Parathyroid adenoma (tissue), 2 donors: Measurements from ENCODE around the gene RABL2A.
"Not testable (repeated sequence)": the region's sequence is repeated elsewhere in the genome, so short reads cannot be mapped to it uniquely, and the experiment has no call there.

ENCODE experiments used
- H2AFZ ChIP-seq: fragments of 300-600 bp; sonication (generic); one replicate; pipeline ENCODE4 v1.7.0; 2017; ENCODE audit warnings: antibody characterized with exemption, mild to moderate bottlenecking
- H3K27ac ChIP-seq: fragments of 300-600 bp; sonication (generic); one replicate; pipeline ENCODE4 v1.7.0; 2017
- H3K27me3 ChIP-seq: fragments of 300-600 bp; sonication (generic); one replicate; pipeline ENCODE4 v1.7.0; 2017; ENCODE audit warnings: low read length; ENCODE audit not compliant: control insufficient read depth, insufficient read depth
- H3K36me3 ChIP-seq: fragments of 300-600 bp; sonication (generic); one replicate; pipeline ENCODE4 v1.7.0; 2017; ENCODE audit warnings: low read length; ENCODE audit not compliant: control insufficient read depth, insufficient read depth
- H3K4me1 ChIP-seq: fragments of 300-600 bp; sonication (generic); one replicate; pipeline ENCODE4 v1.7.0; 2017; ENCODE audit warnings: control low read depth
- H3K4me2 ChIP-seq: fragments of 300-600 bp; sonication (generic); one replicate; pipeline ENCODE4 v1.7.0; 2017; ENCODE audit warnings: low read length
- H3K4me3 ChIP-seq: fragments of 300-600 bp; sonication (generic); one replicate; pipeline ENCODE4 v1.7.0; 2017; ENCODE audit warnings: low read depth, low read length
- H3K79me2 ChIP-seq: fragments of 300-600 bp; sonication (generic); one replicate; pipeline ENCODE4 v1.7.0; 2017; ENCODE audit warnings: control low read depth
- H3K9ac ChIP-seq: fragments of 300-600 bp; sonication (generic); one replicate; pipeline ENCODE4 v1.7.0; 2017; ENCODE audit warnings: mild to moderate bottlenecking
- H3K9me3 ChIP-seq: fragments of 300-600 bp; sonication (generic); one replicate; pipeline ENCODE4 v1.7.0; 2017; ENCODE audit warnings: low read length; ENCODE audit not compliant: control insufficient read depth
- donor health status: primary hyperparathyroidism.

The RABL2A gene

GRCh38 chr2:113650834-113651815 is 24.1 kb downstream of the RABL2A start:
- not testable (repeated sequence) for H2AFZ ChIP-seq, H3K9ac ChIP-seq, H3K27me3 ChIP-seq, H3K4me1 ChIP-seq, H3K4me3 ChIP-seq, H3K9me3 ChIP-seq, H3K36me3 ChIP-seq, H3K4me2 ChIP-seq, H3K27ac ChIP-seq, H3K79me2 ChIP-seq

- H3K79me2 ChIP-seq, H3K4me1 ChIP-seq, H3K27me3 ChIP-seq, H3K9ac ChIP-seq, H3K36me3 ChIP-seq, H3K4me3 ChIP-seq, H3K9me3 ChIP-seq, H3K27ac ChIP-seq, H2AFZ ChIP-seq, H3K4me2 ChIP-seq: not testable (repeated sequence)
Measured at GRCh38 chr2:113652599-113652998, 25.5 kb downstream of the RABL2A start.

- not testable (repeated sequence) for H3K27ac ChIP-seq, H2AFZ ChIP-seq, H3K9ac ChIP-seq, H3K4me3 ChIP-seq, H3K27me3 ChIP-seq, H3K9me3 ChIP-seq, H3K4me1 ChIP-seq, H3K36me3 ChIP-seq, H3K4me2 ChIP-seq, H3K79me2 ChIP-seq
Measured at GRCh38 chr2:113656031-113656624, 29.1 kb downstream of the RABL2A start.

GRCh38 chr2:113657735-113658134 is 30.7 kb downstream of the RABL2A start:
- not testable (repeated sequence) for H3K9ac ChIP-seq, H3K4me1 ChIP-seq, H2AFZ ChIP-seq, H3K4me3 ChIP-seq, H3K4me2 ChIP-seq, H3K79me2 ChIP-seq, H3K36me3 ChIP-seq, H3K27ac ChIP-seq, H3K9me3 ChIP-seq, H3K27me3 ChIP-seq

- H3K79me2 ChIP-seq, H3K4me2 ChIP-seq, H3K9me3 ChIP-seq, H3K4me3 ChIP-seq, H3K27ac ChIP-seq, H3K4me1 ChIP-seq, H2AFZ ChIP-seq, H3K9ac ChIP-seq, H3K36me3 ChIP-seq, H3K27me3 ChIP-seq: not testable (repeated sequence)
Measured at GRCh38 chr2:113663285-113664060, 36.4 kb downstream of the RABL2A start.

GRCh38 chr2:113664761-113665533 is 37.9 kb downstream of the RABL2A start:
- not testable (repeated sequence) for H3K36me3 ChIP-seq, H3K9ac ChIP-seq, H3K9me3 ChIP-seq, H3K27me3 ChIP-seq, H3K4me2 ChIP-seq, H2AFZ ChIP-seq, H3K4me3 ChIP-seq, H3K27ac ChIP-seq, H3K4me1 ChIP-seq, H3K79me2 ChIP-seq

GRCh38 chr2:113669013-113669412 is 41.9 kb downstream of the RABL2A start:
- not testable (repeated sequence) for H3K27ac ChIP-seq, H3K9ac ChIP-seq, H3K79me2 ChIP-seq, H3K4me1 ChIP-seq, H3K36me3 ChIP-seq, H2AFZ ChIP-seq, H3K4me3 ChIP-seq, H3K4me2 ChIP-seq, H3K27me3 ChIP-seq, H3K9me3 ChIP-seq
